IMR-90 (cell line): ENCODE results near the gene SEPSECS. TPM values are rescaled to one million over a fixed set of nuclear protein-coding genes. Genes with fewer than 3 reads are reported as not detected.

Experiments
- ATAC-seq: fragments of 200-7000 bp; cut with Tn5 transposase; 2 replicates; pipeline ENCODE4 v1.9.1; 2020; ENCODE audit warnings: low read depth, mild to moderate bottlenecking, moderate library complexity
- BruUV-seq: library from RNA; stranded (reverse); fragments of 400-500 nt; replicated peaks from 2 replicates; lab custom pipeline; 2021; lab: Mats Ljungman, UMichigan
- CTCF ChIA-PET: fragments of 300-600 bp; formaldehyde crosslinking; extraction: SDS; loops from one replicate; lab custom pipeline; 2021; ENCODE audit warnings: antibody characterized with exemption; lab: Yijun Ruan, JAX
- POLR2A ChIA-PET: fragments of 300-600 bp; sonication (Branson Sonifier 250); formaldehyde crosslinking; loops from one replicate; lab custom pipeline; 2022; ENCODE audit warnings: antibody characterized with exemption; ENCODE audit not compliant: unreplicated experiment; lab: Charles Lee
- DNase-seq: peaks from one replicate; pipeline ENCODE4 v3.0.0; 2013
- H2AFZ ChIP-seq: replicated peaks from 2 replicates; pipeline ENCODE3; 2013; ENCODE audit warnings: low read length, mild to moderate bottlenecking; ENCODE audit not compliant: poor library complexity
- H2AK5ac ChIP-seq: 2 replicates; pipeline ENCODE4 v1.6.1; 2013; ENCODE audit warnings: low read depth, low read length, inconsistent platforms
- H2AK9ac ChIP-seq: replicated peaks from 2 replicates; pipeline ENCODE3; 2013; ENCODE audit warnings: mild to moderate bottlenecking, low read depth, low read length, moderate library complexity; ENCODE audit not compliant: poor library complexity
- H2BK120ac ChIP-seq: 2 replicates; pipeline ENCODE4 v1.6.1; 2013; ENCODE audit warnings: low read depth, low read length, inconsistent platforms
- H2BK15ac ChIP-seq: 3 replicates; pipeline ENCODE4 v1.6.1; 2013; ENCODE audit warnings: low read depth, low read length, inconsistent platforms
- H2BK20ac ChIP-seq: 2 replicates; pipeline ENCODE4 v1.6.1; 2013; ENCODE audit warnings: low read depth, mild to moderate bottlenecking, inconsistent platforms, low read length, moderate library complexity
- H2BK5ac ChIP-seq: 2 replicates; pipeline ENCODE4 v1.6.1; 2013; ENCODE audit warnings: mild to moderate bottlenecking, low read depth, low read length, inconsistent platforms; ENCODE audit not compliant: poor library complexity, severe bottlenecking
- H3K14ac ChIP-seq: replicated peaks from 2 replicates; pipeline ENCODE4 v1.6.1; 2013; ENCODE audit warnings: low read depth, low read length, inconsistent platforms
- H3K18ac ChIP-seq: 2 replicates; pipeline ENCODE4 v1.6.1; 2013; ENCODE audit warnings: low read depth, low read length, control low read depth
- H3K23ac ChIP-seq: 2 replicates; pipeline ENCODE4 v1.6.1; 2013; ENCODE audit warnings: low read depth, low read length, inconsistent platforms
- H3K27ac ChIP-seq: 2 replicates; pipeline ENCODE4 v1.5.1; 2013; ENCODE audit warnings: mild to moderate bottlenecking, control low read depth, low read length; ENCODE audit not compliant: insufficient read depth
- H3K27me3 ChIP-seq: 2 replicates; pipeline ENCODE4 v1.6.1; 2013; ENCODE audit warnings: low read length; ENCODE audit not compliant: control insufficient read depth, insufficient read depth
- H3K36me3 ChIP-seq: 2 replicates; pipeline ENCODE4 v1.6.1; 2013; ENCODE audit warnings: low read length, mixed read lengths; ENCODE audit not compliant: control insufficient read depth, insufficient read depth
- H3K4ac ChIP-seq: 2 replicates; pipeline ENCODE4 v1.6.1; 2013; ENCODE audit warnings: low read depth, low read length, inconsistent platforms
- H3K4me1 ChIP-seq: 2 replicates; pipeline ENCODE4 v1.6.1; 2013; ENCODE audit warnings: low read length, mixed read lengths; ENCODE audit not compliant: control insufficient read depth, insufficient read depth
- H3K4me2 ChIP-seq: 2 replicates; pipeline ENCODE4 v1.6.1; 2013; ENCODE audit warnings: low read depth, mild to moderate bottlenecking, control low read depth, low read length, moderate library complexity
- H3K4me3 ChIP-seq: 2 replicates; pipeline ENCODE4 v1.5.1; 2013; ENCODE audit warnings: low read depth, mild to moderate bottlenecking, control low read depth, low read length, moderate library complexity; ENCODE audit not compliant: insufficient read depth
- H3K56ac ChIP-seq: 2 replicates; pipeline ENCODE4 v1.6.1; 2013; ENCODE audit warnings: low read length, inconsistent platforms; ENCODE audit not compliant: insufficient read depth; ENCODE audit errors: extremely low read depth
- H3K79me1 ChIP-seq, 2 experiments: 2 replicates each; pipeline ENCODE4 v1.6.1; 2013; ENCODE audit warnings: low read length in 2 of 2, inconsistent platforms in 1 of 2, low read depth in 1 of 2
- H3K9ac ChIP-seq: 2 replicates; pipeline ENCODE4 v1.6.1; 2013; ENCODE audit warnings: low read depth, low read length, control low read depth
- H3K9me1 ChIP-seq: 2 replicates; pipeline ENCODE4 v1.6.1; 2013; ENCODE audit warnings: low read length, inconsistent platforms; ENCODE audit not compliant: insufficient read depth
- H3K9me3 ChIP-seq: 2 replicates; pipeline ENCODE4 v1.6.1; 2013; ENCODE audit warnings: low read length; ENCODE audit not compliant: control insufficient read depth, insufficient read depth
- H4K20me1 ChIP-seq: 2 replicates; pipeline ENCODE4 v1.6.1; 2013; ENCODE audit warnings: low read length, inconsistent platforms; ENCODE audit not compliant: insufficient read depth
- H4K5ac ChIP-seq: 2 replicates; pipeline ENCODE4 v1.6.1; 2013; ENCODE audit warnings: mild to moderate bottlenecking, low read depth, low read length, control low read depth
- H4K8ac ChIP-seq, 2 experiments: 2 replicates each; pipeline ENCODE4 v1.6.1; 2013; ENCODE audit warnings: low read depth in 2 of 2, low read length in 2 of 2, control low read depth in 1 of 2, inconsistent platforms in 1 of 2
- H4K91ac ChIP-seq: 2 replicates; pipeline ENCODE4 v1.6.1; 2013; ENCODE audit warnings: low read depth, low read length, inconsistent platforms; ENCODE audit not compliant: insufficient read depth
- BHLHE40 ChIP-seq: fragments of 150-350 bp; IDR thresholded peaks from 2 replicates; pipeline ENCODE4 v1.6.1; 2016; ENCODE audit warnings: mild to moderate bottlenecking, low read depth, low read length
- CEBPB ChIP-seq: IDR thresholded peaks from 2 replicates; pipeline ENCODE4 v1.6.1; 2012; ENCODE audit warnings: low read depth, low read length, improper control_type of control experiment
- CHD1 ChIP-seq: IDR thresholded peaks from 2 replicates; pipeline ENCODE4 v1.6.1; 2012; ENCODE audit warnings: low read depth, low read length, improper control_type of control experiment
- CTCF ChIP-seq: conservative IDR thresholded peaks from 2 replicates; pipeline ENCODE4 v1.5.1; 2012; ENCODE audit warnings: mild to moderate bottlenecking, low read depth, low read length, improper control_type of control experiment
- ELK1 ChIP-seq: fragments of 150-350 bp; IDR thresholded peaks from 2 replicates; pipeline ENCODE4 v1.6.1; 2016; ENCODE audit warnings: low read depth, mild to moderate bottlenecking, low read length, moderate library complexity, borderline replicate concordance
- FOS ChIP-seq: fragments of 150-350 bp; IDR thresholded peaks from 2 replicates; pipeline ENCODE4 v1.6.1; 2016; ENCODE audit warnings: low read depth, low read length
- MAFK ChIP-seq: IDR thresholded peaks from 2 replicates; pipeline ENCODE4 v1.6.1; 2012; ENCODE audit warnings: low read depth, low read length, improper control_type of control experiment
- MAZ ChIP-seq: IDR thresholded peaks from 2 replicates; pipeline ENCODE4 v1.6.1; 2012; ENCODE audit warnings: low read depth, mild to moderate bottlenecking, low read length, improper control_type of control experiment, moderate library complexity, borderline replicate concordance
- MXI1 ChIP-seq: IDR thresholded peaks from 2 replicates; pipeline ENCODE4 v1.6.1; 2012; ENCODE audit warnings: low read depth, mild to moderate bottlenecking, low read length, moderate library complexity, borderline replicate concordance
- NFE2L2 ChIP-seq: fragments of 150-350 bp; IDR thresholded peaks from 2 replicates; pipeline ENCODE4 v1.6.1; 2016; ENCODE audit warnings: low read depth, mild to moderate bottlenecking, low read length
- POLR2A ChIP-seq: IDR thresholded peaks from 2 replicates; pipeline ENCODE4 v1.6.1; 2012; ENCODE audit warnings: mild to moderate bottlenecking, low read depth, low read length
- RAD21 ChIP-seq: IDR thresholded peaks from 2 replicates; pipeline ENCODE4 v1.6.1; 2012; ENCODE audit warnings: low read length, improper control_type of control experiment
- RCOR1 ChIP-seq: IDR thresholded peaks from 2 replicates; pipeline ENCODE4 v1.6.1; 2012; ENCODE audit warnings: mild to moderate bottlenecking, low read length, improper control_type of control experiment; ENCODE audit not compliant: insufficient replicate concordance
- RFX5 ChIP-seq: IDR thresholded peaks from 2 replicates; pipeline ENCODE4 v1.8.0; 2012; ENCODE audit warnings: low read depth, mild to moderate bottlenecking, low read length, moderate library complexity
- SMC3 ChIP-seq: fragments of 150-350 bp; IDR thresholded peaks from 2 replicates; pipeline ENCODE4 v1.6.1; 2016; ENCODE audit warnings: low read depth, mild to moderate bottlenecking, antibody characterized with exemption, low read length, moderate library complexity
- USF2 ChIP-seq: fragments of 150-350 bp; IDR thresholded peaks from 2 replicates; pipeline ENCODE4 v1.6.1; 2017; ENCODE audit warnings: mild to moderate bottlenecking, antibody characterized with exemption, low read length, low read depth
- WGBS, 2 experiments: methylation state at CpG; one replicate each; pipeline versions ENCODE4 v1.1.5 to v1.1.7; 2013; ENCODE audit warnings: missing lambda C conversion rate in 2 of 2; ENCODE audit not compliant: insufficient read length in 1 of 2; ENCODE audit errors: extremely low coverage in 2 of 2; 5-methylcytosine and 5-hydroxymethylcytosine counted together
- dilution Hi-C: fragments of 300-500 bp; cut with HindIII; formaldehyde crosslinking; loops from one replicate; pipeline ENCODE4 v1.14.3; 2018; ENCODE audit warnings: low sequenced_read_pairs; ENCODE audit not compliant: unreplicated experiment
- in situ Hi-C: fragments of 300-500 bp; cut with MboI; formaldehyde crosslinking; loops from 3 replicates; pipeline ENCODE4 v1.14.3; 2019; ENCODE audit warnings: low sequenced_read_pairs, inconsistent platforms, mixed read lengths
- intact Hi-C: fragments of 100-400 bp; cut with micrococcal nuclease; formaldehyde crosslinking; loops from 2 replicates; pipeline ENCODE4 v1.10.0; 2022
- polyA plus RNA-seq, 3 experiments: library from polyadenylated mRNA; depleted of rRNA; stranded (reverse); fragments of >200 nt; gene quantifications; 2 replicates each; pipeline ENCODE4 v1.2.3, GENCODE V29; 2012; ENCODE audit warnings: low replicate concordance in 1 of 3
- total RNA-seq: library from RNA; depleted of rRNA; stranded (reverse); fragments of >200 nt; gene quantifications from 2 replicates; pipeline ENCODE4 v1.2.3, GENCODE V29; 2012

Gene SEPSECS
- total and polyA plus RNA-seq, 2 of the 4 experiments (the other 2 are of a cell fraction) = 1.7 to 5.0 TPM

- no peak overlapping the region for H3K4me3 ChIP-seq
- ATAC-seq = no peak
- no peak overlapping the region for H2BK15ac ChIP-seq
- ChIA-PET POLR2A (no interaction called here), CTCF (no interaction called here)
- H4K8ac ChIP-seq = no peak overlapping the region
- H3K27me3 ChIP-seq = no peaks in the 10 kb centered on the region
- no peak overlapping the region for H2AFZ ChIP-seq
- no peak overlapping the region for H2AK5ac ChIP-seq
- no peak overlapping the region for H3K14ac ChIP-seq
- H3K27ac ChIP-seq = no peak overlapping the region
- H3K18ac ChIP-seq = no peak overlapping the region
- peaks cover 2% of the 10 kb centered on the region; the same call in 1 of the 2 replicates for H3K4me1 ChIP-seq
- no peak overlapping the region for H3K4me2 ChIP-seq
- 40% methylated on average over 1 of the region's 3 CpGs; no CpG with 5 or more reads in 1 of the 2 experiments for WGBS, 2 experiments
- no peaks in the 10 kb centered on the region for H3K9me1 ChIP-seq
- intact Hi-C loops (no loop called here), dilution Hi-C loops (no loop called here), in situ Hi-C loops (no loop called here)
- H2AK9ac ChIP-seq = no peak overlapping the region
- H3K4ac ChIP-seq = no peak overlapping the region
- no peak overlapping the region for H3K56ac ChIP-seq
- 0 out of 4 replicates have a peak, but pooled peaks cover 0 to 3% of the 10 kb centered on the region in 2 experiments for H3K79me1 ChIP-seq
- no peaks in the 10 kb centered on the region for H4K20me1 ChIP-seq
- no peaks in the 10 kb centered on the region for H3K36me3 ChIP-seq
- H2BK5ac ChIP-seq = no peak overlapping the region
- H4K5ac ChIP-seq = no peak overlapping the region
- H2BK20ac ChIP-seq = no peak overlapping the region
- no TSS peak for BruUV-seq
- H3K9ac ChIP-seq = no peak overlapping the region
- no peak overlapping the region for H2BK120ac ChIP-seq
- DNase-seq = no peak
- no peak overlapping the region for H3K23ac ChIP-seq
- no peak overlapping the region for H4K91ac ChIP-seq
- TF ChIP-seq USF2 (no peak), CEBPB (no peak), MXI1 (no peak), ELK1 (no peak), RCOR1 (no peak), MAZ (no peak), RFX5 (no peak), BHLHE40 (no peak), FOS (no peak), MAFK (no peak), NFE2L2 (no peak), RAD21 (no peak), CHD1 (no peak), SMC3 (no peak), POLR2A (no peak), CTCF (no peak)
- no peaks in the 10 kb centered on the region for H3K9me3 ChIP-seq
Observed at GRCh38 chr4:25178838-25179261, 18.6 kb upstream of the SEPSECS start.
